ENCODE data around the gene ACTN4.

Gene ACTN4

GRCh38 chr19:38697641-38698071, 50.2 kb downstream of the ACTN4 start:
- no peak for DNase-seq (ENCODE audit: low read depth)
- no peak overlapping the region for H3K4me3 ChIP-seq (ENCODE audit: low read length)
- TF ChIP-seq, protein P1, sequence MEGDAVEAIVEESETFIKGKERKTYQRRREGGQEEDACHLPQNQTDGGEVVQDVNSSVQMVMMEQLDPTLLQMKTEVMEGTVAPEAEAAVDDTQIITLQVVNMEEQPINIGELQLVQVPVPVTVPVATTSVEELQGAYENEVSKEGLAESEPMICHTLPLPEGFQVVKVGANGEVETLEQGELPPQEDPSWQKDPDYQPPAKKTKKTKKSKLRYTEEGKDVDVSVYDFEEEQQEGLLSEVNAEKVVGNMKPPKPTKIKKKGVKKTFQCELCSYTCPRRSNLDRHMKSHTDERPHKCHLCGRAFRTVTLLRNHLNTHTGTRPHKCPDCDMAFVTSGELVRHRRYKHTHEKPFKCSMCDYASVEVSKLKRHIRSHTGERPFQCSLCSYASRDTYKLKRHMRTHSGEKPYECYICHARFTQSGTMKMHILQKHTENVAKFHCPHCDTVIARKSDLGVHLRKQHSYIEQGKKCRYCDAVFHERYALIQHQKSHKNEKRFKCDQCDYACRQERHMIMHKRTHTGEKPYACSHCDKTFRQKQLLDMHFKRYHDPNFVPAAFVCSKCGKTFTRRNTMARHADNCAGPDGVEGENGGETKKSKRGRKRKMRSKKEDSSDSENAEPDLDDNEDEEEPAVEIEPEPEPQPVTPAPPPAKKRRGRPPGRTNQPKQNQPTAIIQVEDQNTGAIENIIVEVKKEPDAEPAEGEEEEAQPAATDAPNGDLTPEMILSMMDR (conservative IDR thresholded peaks at IDR 0.05; ENCODE audit: low read length) = no peak

GRCh38 chr19:38698225-38699026, 51.0 kb downstream of the ACTN4 start:
- TF ChIP-seq, protein P1 (conservative IDR thresholded peaks at IDR 0.05; ENCODE audit: low read length) = no peak
- DNase-seq (ENCODE audit: low read depth) = no peak
- H3K4me3 ChIP-seq (ENCODE audit: low read length) = no peak overlapping the region

DNA sequence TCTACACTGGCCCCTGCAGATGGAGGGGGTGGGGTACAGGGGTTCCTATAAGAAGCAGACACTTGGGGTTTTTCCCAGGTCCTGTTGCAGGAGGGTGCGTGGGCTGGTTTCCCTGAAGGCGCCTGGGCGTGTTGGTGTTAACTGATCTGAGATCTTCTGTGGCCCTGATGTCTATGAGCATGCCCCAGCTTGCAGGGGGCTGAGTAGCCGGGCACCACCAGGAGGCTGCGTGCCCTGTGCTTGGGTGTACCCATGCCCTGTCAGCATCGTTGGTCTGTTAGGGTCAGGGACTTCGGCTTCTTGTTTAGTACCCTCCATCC, 51.5 kb downstream of the ACTN4 start:
- TF ChIP-seq, protein P1 (conservative IDR thresholded peaks at IDR 0.05; ENCODE audit: low read length) = no peak
- DNase-seq (ENCODE audit: low read depth) = no peak
- H3K4me3 ChIP-seq (ENCODE audit: low read length) = no peak overlapping the region

- TF ChIP-seq, protein P1 (conservative IDR thresholded peaks at IDR 0.05; ENCODE audit: low read length) = no peak
- no peak overlapping the region for H3K4me3 ChIP-seq (ENCODE audit: low read length)
- DNase-seq (ENCODE audit: low read depth) = no peak
Measured at GRCh38 chr19:38699647-38700349, 52.3 kb downstream of the ACTN4 start.

GRCh38 chr19:38700350-38700901, 53.0 kb downstream of the ACTN4 start:
- DNase-seq (ENCODE audit: low read depth) = no peak
- no peak overlapping the region for H3K4me3 ChIP-seq (ENCODE audit: low read length)
- TF ChIP-seq, protein P1 (conservative IDR thresholded peaks at IDR 0.05; ENCODE audit: low read length) = no peak

DNA sequence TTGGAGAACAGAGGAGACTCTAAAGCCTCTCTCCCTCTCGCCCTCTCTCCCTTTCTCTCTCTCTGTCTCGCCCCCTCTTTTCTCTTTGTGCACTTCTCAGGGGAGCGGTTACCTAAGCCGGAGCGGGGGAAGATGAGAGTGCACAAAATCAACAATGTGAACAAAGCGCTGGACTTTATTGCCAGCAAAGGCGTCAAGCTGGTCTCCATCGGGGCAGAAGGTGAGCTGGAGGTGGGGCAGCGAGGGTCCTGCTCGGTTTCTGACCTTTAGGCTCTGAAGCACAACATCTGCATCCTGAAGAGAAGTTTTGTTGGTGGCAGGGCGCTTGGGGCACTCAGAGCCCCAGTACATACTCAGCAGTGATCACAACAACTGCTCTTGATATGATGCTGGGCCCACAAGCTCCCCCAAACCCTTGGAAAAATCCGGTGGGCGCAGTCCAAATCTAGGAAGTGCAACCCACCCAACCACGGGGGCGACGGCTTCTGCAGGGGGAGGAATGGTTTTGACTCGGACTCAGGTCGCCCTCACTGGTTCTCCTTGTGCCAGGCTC, 53.5 kb downstream of the ACTN4 start:
- DNase-seq (ENCODE audit: low read depth) = no peak
- TF ChIP-seq, protein P1 (conservative IDR thresholded peaks at IDR 0.05; ENCODE audit: low read length) = no peak
- H3K4me3 ChIP-seq (ENCODE audit: low read length) = no peak overlapping the region
